Activated CD8-positive, alpha-beta T cell treated with anti-CD3 and anti-CD28 coated beads, Interleukin-2, amount 10 ng/mL, durations not matched to agents 7 days and 5 days (primary cell): Measurements from ENCODE around the gene SYTL2. TPM values are rescaled to one million over a fixed set of nuclear protein-coding genes. Genes with fewer than 3 reads are reported as not detected.
A peak's percentile ranks its signal among the peaks of the same experiment; 100 is the strongest.

Experiments used
- ATAC-seq: fragments of 150-1000 bp; cut with Tn5 transposase; one replicate; pipeline ENCODE4 v1.10.0; 2021; ENCODE audit warnings: moderate library complexity
- CTCF ChIA-PET: fragments of 350-600 bp; sonication (Branson Sonifier 250); formaldehyde crosslinking; loops from one replicate; lab custom pipeline; 2021; ENCODE audit warnings: antibody characterized with exemption; lab: Charles Lee
- POLR2A ChIA-PET: fragments of 350-600 bp; sonication (Branson Sonifier 250); formaldehyde crosslinking; loops from one replicate; lab custom pipeline; 2021; ENCODE audit warnings: antibody characterized with exemption; lab: Charles Lee
- DNase-seq: peaks from one replicate; pipeline ENCODE4 v3.0.0-alpha.2; 2020
- H3K27ac Mint-ChIP-seq: one replicate; pipeline ENCODE4 v1.8.0; 2021; ENCODE audit warnings: mild to moderate bottlenecking, mixed read lengths
- H3K27me3 Mint-ChIP-seq: one replicate; pipeline ENCODE4 v1.8.0; 2021; ENCODE audit warnings: low read depth, mixed read lengths
- H3K36me3 Mint-ChIP-seq: one replicate; pipeline ENCODE4 v1.8.0; 2021; ENCODE audit warnings: low read depth, mixed read lengths
- H3K4me1 Mint-ChIP-seq: one replicate; pipeline ENCODE4 v1.8.0; 2021; ENCODE audit warnings: low read depth, mixed read lengths
- H3K4me3 Mint-ChIP-seq: one replicate; pipeline ENCODE4 v1.8.0; 2021; ENCODE audit warnings: mild to moderate bottlenecking, mixed read lengths
- H3K9me3 Mint-ChIP-seq: one replicate; pipeline ENCODE4 v1.8.0; 2022; ENCODE audit warnings: mixed read lengths; ENCODE audit not compliant: insufficient read depth
- total RNA-seq, 2 experiments: library from RNA; stranded (reverse); gene quantifications; one replicate each; pipeline ENCODE4 v1.2.3, GENCODE V29; 2021

The SYTL2 gene
- total RNA-seq, 2 experiments from 2014 or later: 29.3 to 31.2 TPM

DNA sequence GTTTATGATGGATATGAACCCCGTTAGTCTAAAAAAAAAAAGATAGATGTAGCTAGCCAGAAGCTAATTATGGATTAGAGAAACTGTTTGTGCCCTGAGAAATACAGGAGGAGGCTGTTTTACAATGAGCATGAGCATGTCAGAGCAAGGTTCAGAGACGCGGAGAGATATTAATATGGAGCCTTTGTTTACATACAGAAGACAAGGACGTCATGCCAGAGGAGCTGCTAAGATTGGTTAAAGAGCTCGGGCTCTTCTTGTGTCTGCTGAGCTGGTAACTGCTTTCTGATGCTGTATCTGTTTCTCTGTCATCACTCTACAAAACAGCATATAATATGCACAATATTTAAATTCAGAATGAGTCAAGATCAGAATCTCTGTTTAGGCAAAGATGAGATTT is 100.0 kb downstream of the SYTL2 start:
- peaks cover 5% of the 10 kb centered on the region for H3K36me3 Mint-ChIP-seq
- H3K4me3 Mint-ChIP-seq: no peak overlapping the region
- no peaks in the 10 kb centered on the region for H3K9me3 Mint-ChIP-seq
- CTCF ChIA-PET: interaction anchor here (0.9 kb wide), 1 partner anchor 35 kb away, joined by 3 read pairs; no protein-coding TSS in a partner anchor
- ATAC-seq (no peak), DNase-seq (no peak)
- no peaks in the 10 kb centered on the region for H3K4me1 Mint-ChIP-seq
- POLR2A ChIA-PET: no interaction called here
- H3K27ac Mint-ChIP-seq: no peak overlapping the region
- no peaks in the 10 kb centered on the region for H3K27me3 Mint-ChIP-seq

DNA sequence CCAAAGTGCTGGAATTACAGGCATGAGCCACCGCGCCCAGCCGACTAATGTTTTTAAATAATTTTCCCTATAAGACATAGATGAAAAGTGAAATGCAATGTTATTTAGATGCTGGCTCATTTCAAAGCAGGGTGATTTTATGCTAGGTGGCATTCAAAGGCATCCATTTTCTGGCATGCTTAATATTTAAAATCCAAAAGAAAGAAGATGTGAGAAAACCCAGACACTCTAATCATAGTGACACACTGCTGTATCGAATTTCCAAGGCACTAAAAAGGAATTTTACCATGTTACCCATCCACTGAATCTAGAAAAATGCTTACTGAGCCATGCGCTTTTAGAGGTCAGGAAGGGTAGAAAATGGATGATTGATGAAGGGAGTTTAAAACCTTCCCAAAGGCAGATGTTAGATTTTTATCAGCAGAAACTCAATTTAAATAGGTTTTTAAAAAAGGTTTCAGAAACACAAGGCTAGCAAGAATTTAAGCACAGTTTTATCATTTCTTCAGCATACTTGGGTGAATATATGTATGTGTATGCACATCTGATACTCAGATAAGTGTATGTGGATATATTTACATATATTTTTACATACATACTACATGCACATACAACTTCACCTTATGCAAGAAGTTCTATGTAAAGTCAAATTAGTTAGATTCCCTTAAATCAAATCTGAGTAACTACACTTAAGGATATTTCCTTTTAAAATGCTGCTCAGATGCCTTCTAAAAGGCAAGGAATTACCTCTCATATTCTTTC is 100.8 kb downstream of the SYTL2 start:
- no peak for ATAC-seq
- Mint-ChIP-seq H3K9me3 (no peaks in the 10 kb centered on the region), H3K36me3 (peaks cover 5% of the 10 kb centered on the region), H3K27ac (no peak overlapping the region), H3K27me3 (no peaks in the 10 kb centered on the region), H3K4me1 (no peaks in the 10 kb centered on the region), H3K4me3 (no peak overlapping the region)
- DNase-seq: no peak
- ChIA-PET POLR2A (no interaction called here), CTCF (no interaction called here)

DNA sequence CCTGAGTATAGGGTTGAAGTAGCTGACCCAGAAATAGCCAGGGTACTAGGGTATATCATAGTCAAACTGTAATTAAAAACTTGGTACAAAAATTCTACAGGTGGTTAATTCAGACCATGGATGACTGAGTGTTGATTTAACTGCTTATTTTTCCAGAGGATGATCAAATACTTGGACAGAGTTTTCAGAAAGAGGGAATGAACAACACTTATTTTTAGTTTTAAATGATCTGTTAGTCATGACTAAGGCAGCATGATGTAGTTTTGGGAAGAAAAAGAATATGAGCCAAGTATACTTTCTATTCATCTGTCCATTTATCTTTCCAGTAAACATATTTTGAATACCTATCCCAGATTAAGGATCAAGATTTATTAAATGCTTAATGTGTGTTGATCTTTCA is 105.1 kb downstream of the SYTL2 start:
- CTCF ChIA-PET: no interaction called here
- H3K27ac Mint-ChIP-seq: no peak overlapping the region

DNA sequence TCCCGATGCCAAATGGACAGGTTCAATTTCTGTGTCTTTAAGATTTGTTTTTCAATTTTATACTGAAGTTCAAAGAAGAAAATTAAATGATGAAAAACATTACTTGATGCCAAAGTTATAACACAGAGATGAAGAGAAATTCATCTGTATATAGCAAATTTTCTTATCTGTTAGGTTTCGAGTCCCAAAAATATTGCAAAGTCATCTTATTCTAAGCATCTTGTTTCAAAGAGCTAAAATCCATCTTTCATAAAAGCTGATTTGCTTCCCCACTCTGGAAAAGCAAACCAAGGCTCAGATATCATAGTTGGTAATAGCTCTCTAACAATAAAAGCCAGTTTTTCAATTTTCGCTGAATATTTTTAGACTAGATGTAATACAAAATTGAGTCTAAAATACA is 106.0 kb downstream of the SYTL2 start:
- ChIA-PET POLR2A (no interaction called here), CTCF (interaction anchor here (1.2 kb wide), 1 partner anchor 13 kb away, joined by 6 read pairs; no protein-coding TSS in a partner anchor)
- no peaks in the 10 kb centered on the region for H3K27me3 Mint-ChIP-seq
- peaks cover 11% of the 10 kb centered on the region for H3K4me1 Mint-ChIP-seq
- H3K36me3 Mint-ChIP-seq: peaks cover 24% of the 10 kb centered on the region
- H3K4me3 Mint-ChIP-seq: no peak overlapping the region
- no peak overlapping the region for H3K27ac Mint-ChIP-seq
- ATAC-seq (no peak), DNase-seq (no peak)
- H3K9me3 Mint-ChIP-seq: no peaks in the 10 kb centered on the region

More for the DNA sequence above, 105.1 kb downstream of the SYTL2 start:
- H3K9me3 Mint-ChIP-seq: no peaks in the 10 kb centered on the region
- POLR2A ChIA-PET: no interaction called here
- H3K4me3 Mint-ChIP-seq: no peak overlapping the region
- H3K27me3 Mint-ChIP-seq: no peaks in the 10 kb centered on the region
- H3K36me3 Mint-ChIP-seq: peaks cover 19% of the 10 kb centered on the region
- ATAC-seq (no peak), DNase-seq (no peak)
- H3K4me1 Mint-ChIP-seq: peaks cover 3% of the 10 kb centered on the region

DNA sequence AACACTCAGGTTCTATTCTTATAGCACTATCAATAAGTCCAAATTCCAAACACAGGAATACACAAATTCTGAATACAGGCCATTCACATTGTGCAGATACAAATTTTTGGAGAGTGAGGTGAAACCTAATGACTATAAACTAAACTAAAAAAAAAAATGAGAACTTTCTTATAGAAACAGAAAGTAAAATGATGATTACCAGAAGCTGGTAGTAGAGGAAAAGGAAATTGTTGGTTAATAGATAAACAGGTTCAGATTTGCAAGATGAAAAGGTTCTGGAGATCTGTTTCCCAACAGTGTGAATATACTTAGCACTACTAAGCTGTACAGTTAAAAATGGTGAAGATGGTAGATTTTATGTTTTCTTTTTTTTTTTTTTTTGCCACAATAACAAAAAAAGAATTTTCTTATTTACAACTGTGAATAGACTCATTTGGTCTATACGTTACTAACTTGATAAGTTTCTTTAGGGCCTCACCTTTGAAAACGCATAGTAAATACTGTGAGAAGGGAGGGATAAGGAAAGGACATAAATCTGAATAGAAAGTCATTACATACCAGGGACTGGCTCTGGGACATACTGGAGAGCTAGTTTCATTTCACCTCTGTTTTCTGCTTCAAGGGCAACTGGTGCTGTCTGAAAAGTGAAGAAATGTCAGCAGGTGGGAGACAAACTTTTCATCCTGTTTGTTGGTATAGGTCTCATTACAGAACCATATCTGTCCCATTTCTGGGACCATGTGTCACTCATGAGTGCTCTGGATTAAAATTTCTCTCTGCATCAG is 110.8 kb downstream of the SYTL2 start:
- H3K36me3 Mint-ChIP-seq: peaks cover 52% of the 10 kb centered on the region
- ATAC-seq: peak; percentile 84
- no peak for DNase-seq
- H3K27me3 Mint-ChIP-seq: no peaks in the 10 kb centered on the region
- H3K4me3 Mint-ChIP-seq: peak overlapping the region; percentile 1
- peaks cover 42% of the 10 kb centered on the region for H3K4me1 Mint-ChIP-seq
- H3K9me3 Mint-ChIP-seq: no peaks in the 10 kb centered on the region
- peak overlapping the region; percentile 31 for H3K27ac Mint-ChIP-seq
- POLR2A ChIA-PET: interaction anchor here (0.9 to 1.3 kb wide), 2 partner anchors 35 to 37 kb away, joined by 4 read pairs; partner anchors contain the start of gene CREBZF
- CTCF ChIA-PET: interaction anchor here (0.6 to 2.9 kb wide), 11 partner anchors 9 to 155 kb away, joined by 3 to 10 read pairs (median 5); partner anchors contain the start of gene CCDC83

DNA sequence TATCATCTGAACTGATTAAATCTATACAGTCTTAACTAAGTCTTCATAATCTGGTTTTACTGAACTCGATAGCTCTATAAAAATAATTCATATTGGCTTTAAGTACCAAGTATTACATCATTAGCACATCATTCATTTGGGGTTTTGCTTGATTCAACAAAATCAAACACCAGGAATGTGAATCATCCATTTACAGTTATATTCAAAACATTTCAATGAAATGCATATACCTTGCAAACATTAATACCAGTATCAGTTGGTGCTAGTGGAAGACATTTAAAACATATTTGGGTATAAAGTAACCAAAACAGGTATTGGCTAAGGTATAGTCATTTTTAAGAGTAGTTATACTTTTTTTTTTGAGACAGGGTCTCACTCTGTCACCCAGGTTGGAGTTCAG is 112.7 kb downstream of the SYTL2 start:
- Mint-ChIP-seq H3K4me3 (no peak overlapping the region), H3K27ac (no peak overlapping the region), H3K27me3 (no peaks in the 10 kb centered on the region), H3K9me3 (no peaks in the 10 kb centered on the region), H3K4me1 (peaks cover 49% of the 10 kb centered on the region), H3K36me3 (peaks cover 47% of the 10 kb centered on the region)
- ATAC-seq (no peak), DNase-seq (no peak)
- POLR2A ChIA-PET: no interaction called here
- CTCF ChIA-PET: interaction anchor here (0.9 to 2.9 kb wide), 8 partner anchors 12 to 910 kb away, joined by 3 to 11 read pairs (median 4); partner anchors contain the start of genes CCDC83 and CCDC89

DNA sequence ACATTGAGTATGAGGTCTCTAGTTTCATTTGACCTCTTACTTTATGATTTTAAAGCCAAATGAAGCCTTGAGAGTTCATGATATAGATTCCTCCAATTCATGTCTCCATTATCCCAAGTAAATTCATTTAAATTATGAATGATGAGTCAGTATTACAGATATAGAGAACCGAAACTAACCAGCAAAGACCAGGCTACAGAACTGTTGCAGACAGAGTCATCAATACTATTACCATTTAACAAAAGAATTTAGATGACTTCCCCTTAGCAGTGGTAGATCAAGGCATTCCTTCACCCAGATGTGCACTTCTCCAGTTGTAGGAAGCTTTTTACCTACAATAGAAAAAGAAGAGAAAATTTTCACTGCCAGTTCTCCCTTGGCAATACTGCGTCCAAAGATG is 113.2 kb downstream of the SYTL2 start:
- ATAC-seq (no peak), DNase-seq (no peak)
- peaks cover 49% of the 10 kb centered on the region for H3K36me3 Mint-ChIP-seq
- H3K4me3 Mint-ChIP-seq: no peak overlapping the region
- H3K4me1 Mint-ChIP-seq: peaks cover 49% of the 10 kb centered on the region
- CTCF ChIA-PET: interaction anchor here (0.9 to 2.9 kb wide), 7 partner anchors 12 to 157 kb away, joined by 3 to 11 read pairs (median 4); partner anchors contain the start of genes CCDC83 and CCDC89
- H3K27ac Mint-ChIP-seq: no peak overlapping the region
- POLR2A ChIA-PET: interaction anchor here (0.8 kb wide), 2 partner anchors 15 to 33 kb away, joined by 3 to 4 read pairs; partner anchors contain the start of gene CREBZF
- no peaks in the 10 kb centered on the region for H3K9me3 Mint-ChIP-seq
- no peaks in the 10 kb centered on the region for H3K27me3 Mint-ChIP-seq

DNA sequence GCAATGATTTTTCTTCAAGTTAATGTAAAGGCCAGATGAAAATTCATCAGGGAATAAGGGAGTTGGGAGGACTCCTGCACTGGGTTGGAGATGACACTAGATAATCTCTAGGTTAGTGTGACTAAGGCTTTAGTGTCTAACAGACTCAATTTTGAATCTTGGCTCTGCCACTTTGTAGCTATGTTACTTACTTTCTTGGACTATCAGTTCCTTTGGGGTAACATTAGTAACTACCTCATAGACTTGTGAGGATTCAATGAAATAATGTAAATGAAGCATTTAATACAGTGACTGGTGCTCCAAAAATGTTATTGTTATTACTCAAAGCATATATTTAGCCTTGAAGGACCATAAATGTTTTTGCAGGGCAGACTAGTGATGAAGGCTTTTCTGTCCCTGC is 115.4 kb downstream of the SYTL2 start:
- ATAC-seq (no peak), DNase-seq (no peak)
- no peaks in the 10 kb centered on the region for H3K27me3 Mint-ChIP-seq
- ChIA-PET CTCF (interaction anchor here (0.9 to 4.9 kb wide), 17 partner anchors 10 to 637 kb away, joined by 3 to 31 read pairs (median 4); partner anchors contain the start of genes CCDC83, CCDC89 and TMEM126A), POLR2A (interaction anchor here (0.7 to 2.3 kb wide), 3 partner anchors 32 to 159 kb away, joined by 3 to 6 read pairs (median 5); partner anchors contain the start of gene CCDC83)
- no peak overlapping the region for H3K27ac Mint-ChIP-seq
- H3K36me3 Mint-ChIP-seq: peaks cover 47% of the 10 kb centered on the region
- H3K4me3 Mint-ChIP-seq: no peak overlapping the region
- peaks cover 49% of the 10 kb centered on the region for H3K4me1 Mint-ChIP-seq
- H3K9me3 Mint-ChIP-seq: no peaks in the 10 kb centered on the region

DNA sequence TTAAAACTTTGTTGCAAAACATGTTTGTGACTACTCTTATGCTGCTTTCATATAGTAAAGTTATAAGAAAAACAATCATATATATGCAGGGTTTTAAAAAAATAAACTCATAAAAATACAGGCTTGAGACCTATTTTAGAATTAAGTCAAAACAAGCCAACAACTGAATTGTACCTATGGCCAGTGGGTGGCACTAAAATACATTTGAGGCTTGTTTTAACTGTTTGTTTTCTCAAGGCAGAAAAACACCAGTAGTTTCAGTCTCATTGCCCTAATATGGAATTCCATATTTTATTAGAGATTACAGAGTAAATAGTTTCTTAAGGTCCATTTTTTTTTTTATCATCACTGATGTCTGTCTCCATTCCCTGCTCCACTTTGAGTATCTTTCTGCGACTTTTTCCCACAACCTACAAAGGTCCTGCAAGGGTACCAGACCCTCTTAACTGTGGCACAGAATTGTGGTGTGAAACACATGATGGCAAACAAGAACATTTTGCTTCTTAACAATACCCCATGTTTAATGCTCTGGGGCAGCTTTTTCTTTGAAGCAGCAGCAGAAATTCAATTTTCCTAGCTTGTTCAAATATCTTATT is 116.5 kb downstream of the SYTL2 start:
- peaks cover 43% of the 10 kb centered on the region for H3K4me1 Mint-ChIP-seq
- H3K9me3 Mint-ChIP-seq: no peaks in the 10 kb centered on the region
- no peak for ATAC-seq
- CTCF ChIA-PET: interaction anchor here (0.7 to 4.9 kb wide), 20 partner anchors 9 to 636 kb away, joined by 3 to 31 read pairs (median 5); partner anchors contain the start of genes CCDC83, CCDC89 and TMEM126A
- POLR2A ChIA-PET: interaction anchor here (1.0 to 2.3 kb wide), 3 partner anchors 31 to 160 kb away, joined by 3 to 6 read pairs (median 5); partner anchors contain the start of gene CCDC83
- no peak overlapping the region for H3K4me3 Mint-ChIP-seq
- H3K36me3 Mint-ChIP-seq: peaks cover 41% of the 10 kb centered on the region
- H3K27me3 Mint-ChIP-seq: peaks cover 2% of the 10 kb centered on the region
- DNase-seq: peak; percentile 48
- no peak overlapping the region for H3K27ac Mint-ChIP-seq

DNA sequence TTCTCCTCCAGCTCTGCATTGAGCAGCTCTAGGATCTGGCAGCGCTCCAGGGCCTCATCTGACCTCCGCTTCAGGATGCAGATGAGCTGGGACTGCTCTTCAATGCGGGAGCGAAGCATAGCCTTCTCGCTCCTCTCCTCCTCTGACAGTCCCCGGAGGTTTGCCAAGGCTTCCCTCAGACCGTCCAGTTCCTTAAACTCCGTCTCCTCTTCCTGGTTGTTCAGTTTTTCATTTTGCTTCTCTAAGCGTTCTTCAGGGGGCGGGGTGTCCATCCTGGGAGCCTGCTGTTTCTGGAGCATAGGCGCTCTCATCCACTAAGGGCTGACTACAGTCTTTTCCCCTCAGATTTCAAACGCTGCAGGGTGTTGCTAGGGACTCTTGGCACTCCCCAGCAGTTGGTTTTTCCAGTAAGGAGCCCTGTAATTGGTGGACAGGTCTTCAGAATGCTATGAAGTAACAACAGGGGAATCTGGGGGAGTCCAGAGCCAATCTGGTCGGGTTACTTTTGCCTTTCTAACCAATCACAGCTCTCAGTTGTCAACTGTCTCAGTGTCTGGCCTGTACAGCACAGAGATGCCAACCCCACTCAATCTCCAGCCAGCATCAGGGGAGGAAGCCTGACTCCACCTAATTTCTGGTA is 125.0 kb downstream of the SYTL2 start, which contains the start of gene CCDC89:
Gene CCDC89 (minus strand): TSS at position 376 of the 640 bp plus-strand sequence. CDS start 65 bp downstream, at position 311.
- ChIA-PET CTCF (interaction anchor here (1.3 to 3.6 kb wide), 3 partner anchors 10 to 139 kb away, joined by 3 to 14 read pairs (median 6); no protein-coding TSS in a partner anchor), POLR2A (interaction anchor here (1.1 to 2.2 kb wide), 3 partner anchors 11 to 169 kb away, joined by 3 to 4 read pairs (median 3); partner anchors contain the start of gene CCDC83)
- H3K4me3 Mint-ChIP-seq: no peak within 1 kb of the TSS
- H3K36me3 Mint-ChIP-seq: peaks cover 2% of the 10 kb centered on the region
- H3K4me1 Mint-ChIP-seq: peaks cover 28% of the 10 kb centered on the region
- peaks cover 2% of the 10 kb centered on the region for H3K27me3 Mint-ChIP-seq
- H3K9me3 Mint-ChIP-seq: no peaks in the 10 kb centered on the region
- ATAC-seq: no peak
- no peak for DNase-seq
- no peak within 1 kb of the TSS for H3K27ac Mint-ChIP-seq
